ENCODE data around the gene RTL1. TPM values are rescaled to one million over a fixed set of nuclear protein-coding genes. Genes with fewer than 3 reads are reported as not detected.

Gene RTL1
- total and polyA plus RNA-seq, 2 donors (not counting 3 experiments of a cell fraction or from before 2014, with no cell fraction given), result not detected

GRCh38 chr14:100836941-100837804 lies 66.3 kb downstream of the RTL1 start:
- Histone ChIP-seq H3K9me1 (replicated peaks; ENCODE audit: control insufficient read depth, extremely low read depth, insufficient read depth, low read length) (no peaks in the 10 kb centered on the region), H3K4me2 (ENCODE audit: insufficient read depth, low read length) (no peak overlapping the region), H3K9me3 (replicated peaks; ENCODE audit: control insufficient read depth, insufficient read depth, low read length) (no peaks in the 10 kb centered on the region), H3K9ac (replicated peaks; ENCODE audit: extremely low read depth, insufficient read depth, low read length) (no peak overlapping the region), H3K36me3 (ENCODE audit: control insufficient read depth in 2 of 2, extremely low read depth in 1 of 2, insufficient read depth in 2 of 2, low read length in 2 of 2) (peaks cover 5 to 29% of the 10 kb centered on the region in 2 experiments), H3K4me3 (replicated peaks in 1 of 3; ENCODE audit: insufficient read depth in 1 of 3, low read depth in 1 of 3, low read length in 3 of 3) (no peak overlapping the region), H4K20me1 (replicated peaks; ENCODE audit: control insufficient read depth, extremely low read depth, insufficient read depth, low read length) (no peaks in the 10 kb centered on the region), H3K4me1 (ENCODE audit: control insufficient read depth, extremely low read depth, insufficient read depth, low read length) (no peaks in the 10 kb centered on the region), H3K27me3 (ENCODE audit: control insufficient read depth in 2 of 2, insufficient read depth in 2 of 2, low read length in 2 of 2) (no peaks in the 10 kb centered on the region), H3K27ac (ENCODE audit: insufficient read depth, low read depth, low read length) (no peak overlapping the region), H3K79me2 (ENCODE audit: control insufficient read depth, insufficient read depth, low read length) (no peaks in the 10 kb centered on the region), H2AFZ (ENCODE audit: low read depth, low read length) (no peak overlapping the region)
- no TSS peak for BruUV-seq (replicated peaks)
- dilution Hi-C loops (cut with MboI; ENCODE audit: extremely low pct_ligation_motif_present, low sequenced_read_pairs) (no loop called here), intact Hi-C loops (cut with micrococcal nuclease) (no loop called here)
- DNase-seq (ENCODE audit: low read depth, low spot score) (no peak), FAIRE-seq (no peak)
- TF ChIP-seq EZH2 (IDR thresholded peaks at IDR 0.05; ENCODE audit: borderline replicate concordance, low read depth, low read length, severe bottlenecking) (no peak), CTCF (IDR thresholded peaks at IDR 0.05; ENCODE audit: extremely low read depth in 1 of 2, insufficient read depth in 1 of 2, low read depth in 1 of 2, low read length in 2 of 2) (no peak), GATA2 (IDR thresholded peaks at IDR 0.05; ENCODE audit: insufficient read depth, insufficient read length, low read depth, low read length) (no peak)
- ChIA-PET POLR2A (no interaction called here), CTCF (no interaction called here)

GRCh38 chr14:100836311-100836805 lies 67.2 kb downstream of the RTL1 start:
- no peak overlapping the region for H3K9ac ChIP-seq (replicated peaks; ENCODE audit: extremely low read depth, insufficient read depth, low read length)
- no peaks in the 10 kb centered on the region for H3K9me3 ChIP-seq (replicated peaks; ENCODE audit: control insufficient read depth, insufficient read depth, low read length)
- no TSS peak for BruUV-seq (replicated peaks)
- FAIRE-seq (no peak), DNase-seq (ENCODE audit: low read depth, low spot score) (no peak)
- H3K4me1 ChIP-seq (ENCODE audit: control insufficient read depth, extremely low read depth, insufficient read depth, low read length), result no peaks in the 10 kb centered on the region
- H3K4me2 ChIP-seq (ENCODE audit: insufficient read depth, low read length), result no peak overlapping the region
- ChIA-PET CTCF (no interaction called here), POLR2A (no interaction called here)
- TF ChIP-seq MAX (IDR thresholded peaks at IDR 0.05; ENCODE audit: insufficient read depth, insufficient read length) (no peak), MYC (IDR thresholded peaks at IDR 0.05; ENCODE audit: low read depth, low read length) (no peak), POLR2AphosphoS5 (IDR thresholded peaks at IDR 0.05; ENCODE audit: insufficient read depth, low read depth, low read length) (no peak), EZH2 (IDR thresholded peaks at IDR 0.05; ENCODE audit: borderline replicate concordance, low read depth, low read length, severe bottlenecking) (no peak), GATA2 (IDR thresholded peaks at IDR 0.05; ENCODE audit: insufficient read depth, insufficient read length, low read depth, low read length) (no peak), POLR2A (IDR thresholded peaks at IDR 0.05; ENCODE audit: low read depth, low read length) (no peak), CTCF (IDR thresholded peaks at IDR 0.05; ENCODE audit: extremely low read depth in 1 of 2, insufficient read depth in 1 of 2, low read depth in 1 of 2, low read length in 2 of 2) (no peak), FOS (IDR thresholded peaks at IDR 0.05; ENCODE audit: borderline replicate concordance, insufficient read depth, low read length) (no peak), JUN (IDR thresholded peaks at IDR 0.05; ENCODE audit: borderline replicate concordance, insufficient read depth, insufficient read length, low read depth) (no peak)
- no peaks in the 10 kb centered on the region for H3K9me1 ChIP-seq (replicated peaks; ENCODE audit: control insufficient read depth, extremely low read depth, insufficient read depth, low read length)
- H4K20me1 ChIP-seq (replicated peaks; ENCODE audit: control insufficient read depth, extremely low read depth, insufficient read depth, low read length), result no peaks in the 10 kb centered on the region
- peaks cover 5 to 33% of the 10 kb centered on the region in 2 experiments for H3K36me3 ChIP-seq (ENCODE audit: control insufficient read depth in 2 of 2, extremely low read depth in 1 of 2, insufficient read depth in 2 of 2, low read length in 2 of 2)
- H3K79me2 ChIP-seq (ENCODE audit: control insufficient read depth, insufficient read depth, low read length), result no peaks in the 10 kb centered on the region
- no peak overlapping the region for H3K4me3 ChIP-seq (replicated peaks in 1 of 3; ENCODE audit: insufficient read depth in 1 of 3, low read depth in 1 of 3, low read length in 3 of 3)
- H2AFZ ChIP-seq (ENCODE audit: low read depth, low read length), result no peak overlapping the region
- H3K27ac ChIP-seq (ENCODE audit: insufficient read depth, low read depth, low read length), result no peak overlapping the region
- dilution Hi-C loops (cut with MboI; ENCODE audit: extremely low pct_ligation_motif_present, low sequenced_read_pairs) (no loop called here), intact Hi-C loops (cut with micrococcal nuclease) (no loop called here)
- H3K27me3 ChIP-seq (ENCODE audit: control insufficient read depth in 2 of 2, insufficient read depth in 2 of 2, low read length in 2 of 2), result no peaks in the 10 kb centered on the region

Data from endothelial cell of umbilical vein (primary cell).